Measurements from ENCODE around the gene MPZL2.

The MPZL2 gene

GRCh38 chr11:118217575-118217974 is 46.5 kb downstream of the MPZL2 start:
- DNase-seq: no peak

GRCh38 chr11:118216621-118217481 is 47.2 kb downstream of the MPZL2 start:
- DNase-seq: no peak

DNA sequence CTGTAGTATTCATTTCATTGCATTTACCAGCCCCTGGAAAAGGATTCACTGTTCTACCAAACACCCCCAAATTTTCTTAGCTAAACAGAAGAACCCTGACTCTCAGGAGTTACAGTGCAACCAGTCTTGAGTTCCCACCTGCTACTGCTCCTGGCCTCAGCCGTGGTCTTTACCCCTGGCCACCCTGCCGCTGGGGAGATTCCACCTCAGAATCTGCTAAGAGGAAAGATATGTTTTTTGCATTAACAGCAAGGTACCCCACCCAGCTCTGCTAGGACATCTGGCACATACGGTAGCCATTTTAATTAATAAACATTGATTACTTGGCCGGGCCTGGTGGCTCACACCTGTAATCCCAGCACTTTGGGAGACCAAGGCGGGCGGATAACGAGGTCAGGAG is 48.3 kb downstream of the MPZL2 start:
- DNase-seq: no peak

- DNase-seq: no peak
Observed at GRCh38 chr11:118215262-118215661, 48.8 kb downstream of the MPZL2 start.

DNA sequence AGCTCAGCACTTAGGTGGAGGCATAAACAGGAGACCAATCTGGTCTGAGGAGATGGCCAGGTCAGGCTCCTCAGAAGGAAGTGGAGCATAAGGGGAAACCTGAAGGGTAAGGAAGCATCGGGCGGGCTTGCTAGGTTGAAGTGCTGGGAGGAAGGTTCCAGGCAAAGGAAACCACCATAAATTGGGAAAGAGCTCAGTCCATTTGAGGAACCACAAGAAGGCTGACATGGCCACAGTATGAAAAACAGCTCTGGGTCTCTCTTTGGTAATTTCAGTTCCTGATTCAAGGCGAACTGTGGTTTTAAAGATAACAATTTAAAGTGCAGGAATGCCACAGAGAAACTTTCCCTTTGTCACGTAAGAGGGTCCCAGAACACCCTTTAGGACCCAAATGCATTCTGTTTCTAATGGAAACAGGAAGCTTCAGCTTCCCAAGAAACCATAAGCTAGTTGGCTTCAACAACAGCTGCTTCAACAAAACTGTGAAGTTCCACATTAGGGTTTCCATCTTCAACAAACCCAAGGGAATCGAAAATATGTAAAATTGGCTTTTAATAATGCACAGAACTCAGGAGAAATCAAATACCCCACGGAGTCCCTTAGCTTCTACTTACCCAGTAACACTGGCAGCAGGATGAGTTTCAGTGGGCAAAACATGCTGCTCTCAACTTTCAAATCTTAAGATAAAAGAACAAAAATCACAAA is 49.7 kb downstream of the MPZL2 start:
- DNase-seq: no peak

DNA sequence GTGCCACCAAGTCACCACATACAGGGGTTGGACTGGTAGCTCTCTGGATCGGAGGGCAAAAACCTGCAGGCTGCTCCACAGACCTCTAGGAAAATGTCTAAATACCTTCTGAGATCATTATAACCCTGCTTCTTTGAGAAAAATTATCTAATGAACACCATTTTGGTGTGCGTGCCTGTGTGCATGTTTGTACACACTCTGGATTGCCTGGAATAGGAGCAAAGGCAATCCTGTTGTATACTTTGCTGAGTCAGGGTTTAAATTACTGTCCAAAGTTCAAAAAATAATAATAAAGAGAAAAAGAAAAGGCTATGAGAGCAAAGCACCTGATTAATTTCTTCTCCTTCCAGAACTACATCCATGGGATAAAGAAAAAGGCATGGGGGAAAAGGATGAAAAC is 50.3 kb downstream of the MPZL2 start:
- no peak for DNase-seq

- no peak for DNase-seq
Observed at GRCh38 chr11:118213201-118213600, 50.9 kb downstream of the MPZL2 start.

DNA sequence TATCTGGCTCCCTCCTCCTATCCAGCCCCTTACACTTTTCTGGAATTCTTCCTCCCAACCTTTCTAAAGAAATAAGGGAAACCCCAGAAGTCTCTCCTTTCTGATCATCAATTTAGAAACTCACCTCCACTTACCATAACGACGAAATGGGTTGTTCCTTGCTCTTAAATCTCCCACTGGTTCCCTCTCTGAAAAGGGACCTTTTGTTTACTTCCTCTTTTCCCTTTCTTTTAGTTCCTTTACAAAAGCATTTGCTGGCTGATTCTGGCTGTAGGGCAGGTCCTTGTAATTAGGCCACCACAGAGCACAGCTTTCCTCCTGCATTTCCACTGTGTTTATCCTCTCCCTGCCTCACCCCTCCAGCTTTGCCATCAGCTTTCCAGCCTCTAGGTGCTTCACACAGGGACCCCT is 51.3 kb downstream of the MPZL2 start:
- no peak for DNase-seq

DNA sequence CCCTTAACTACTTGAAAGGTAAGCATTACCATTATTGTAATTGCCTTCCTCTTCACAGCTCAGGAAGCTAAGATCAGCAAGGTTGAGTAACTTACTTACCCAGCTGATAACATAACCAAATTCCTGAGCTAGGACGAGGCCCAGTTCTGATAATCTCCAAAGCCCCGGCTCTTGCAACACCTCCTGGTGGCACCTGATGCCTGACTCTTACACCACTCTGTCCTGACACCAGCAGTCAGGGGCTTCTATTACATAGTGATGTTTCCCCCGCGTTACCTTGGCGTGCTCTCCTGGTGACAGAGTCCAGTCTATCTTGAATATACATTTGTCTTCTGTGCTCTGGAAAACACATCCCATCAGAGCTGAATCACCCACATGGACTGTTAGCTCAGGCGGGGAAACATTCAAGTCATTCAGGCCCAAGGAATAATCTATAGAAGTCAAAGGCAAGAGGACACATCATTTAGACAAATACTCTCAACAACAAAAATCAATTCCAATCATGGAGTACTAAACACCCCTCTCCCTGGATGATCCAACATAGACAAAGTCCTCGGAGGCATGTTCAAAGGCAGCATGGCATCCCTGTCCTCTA is 51.9 kb downstream of the MPZL2 start:
- DNase-seq: no peak

- DNase-seq: no peak
Observed at GRCh38 chr11:118211006-118211405, 53.1 kb downstream of the MPZL2 start.

DNA sequence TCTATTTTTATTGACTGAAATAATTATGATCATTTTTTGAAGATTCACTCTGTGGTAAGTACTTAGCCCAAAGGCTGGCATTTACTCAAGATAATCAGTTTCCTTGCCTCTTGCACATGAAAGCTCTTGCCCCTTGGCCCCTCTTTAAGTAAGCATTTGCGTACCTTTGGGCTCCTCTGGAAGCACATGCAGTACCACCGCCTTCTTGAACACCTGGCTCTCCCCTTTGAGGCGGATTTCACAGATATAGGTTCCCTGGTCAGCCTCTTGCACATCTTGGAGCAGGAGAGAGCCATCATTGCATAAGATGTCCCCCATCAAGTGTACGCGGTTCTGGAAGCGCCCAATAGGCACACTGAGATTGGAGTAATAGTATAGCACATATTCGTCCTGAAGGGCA is 53.8 kb downstream of the MPZL2 start:
- no peak for DNase-seq

DNA sequence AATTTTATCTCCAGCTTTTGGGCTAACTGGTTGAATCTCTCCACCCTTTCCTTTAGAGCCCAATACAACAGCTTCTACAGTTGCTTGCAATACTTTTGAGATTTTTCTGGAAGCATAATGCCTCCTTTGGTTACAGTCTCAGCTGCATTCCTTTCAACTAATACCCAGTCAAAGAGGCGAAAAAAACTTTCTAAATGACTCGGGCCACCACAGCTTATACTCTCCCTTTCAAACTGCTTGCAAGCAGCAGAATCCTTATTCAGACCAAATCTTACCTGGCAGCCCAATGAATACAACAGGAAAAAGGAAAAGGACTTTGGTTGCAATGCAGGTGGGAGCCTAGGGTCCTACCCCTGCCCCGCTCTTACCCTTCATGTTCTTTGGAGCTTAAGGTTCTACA is 55.1 kb downstream of the MPZL2 start:
- DNase-seq: no peak

- no peak for DNase-seq
Observed at GRCh38 chr11:118207079-118207478, 57.0 kb downstream of the MPZL2 start.

DNA sequence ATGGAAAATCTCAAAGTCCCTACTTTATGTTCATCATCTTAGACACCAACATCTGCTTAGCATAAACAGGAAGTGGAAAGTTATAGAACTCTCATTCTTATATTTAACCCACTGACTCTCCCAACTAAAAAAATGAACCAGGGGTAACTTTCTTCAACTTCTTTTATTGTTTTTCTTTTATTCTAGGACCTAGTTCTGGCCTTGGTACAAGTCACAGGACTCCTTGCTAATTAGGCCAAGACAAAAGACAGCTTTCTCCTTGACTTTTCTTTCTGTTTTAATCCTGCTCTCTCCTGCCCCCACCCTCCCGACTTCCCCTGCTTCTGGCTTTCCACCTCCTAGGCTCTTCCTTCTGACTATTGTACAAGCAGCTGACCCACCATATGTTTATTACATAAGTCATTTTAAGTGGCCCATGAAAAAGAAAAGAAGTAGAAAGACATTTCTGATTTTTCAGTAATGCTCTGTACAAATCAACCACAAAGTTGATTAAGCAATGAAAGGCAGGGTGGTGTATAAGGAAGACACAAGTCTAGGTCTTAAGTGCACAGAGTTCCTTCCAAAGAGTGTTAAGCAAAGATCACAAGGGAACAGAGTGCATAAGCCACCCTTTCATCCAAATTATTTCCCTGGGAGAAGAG is 57.6 kb downstream of the MPZL2 start:
- no peak for DNase-seq

DNA sequence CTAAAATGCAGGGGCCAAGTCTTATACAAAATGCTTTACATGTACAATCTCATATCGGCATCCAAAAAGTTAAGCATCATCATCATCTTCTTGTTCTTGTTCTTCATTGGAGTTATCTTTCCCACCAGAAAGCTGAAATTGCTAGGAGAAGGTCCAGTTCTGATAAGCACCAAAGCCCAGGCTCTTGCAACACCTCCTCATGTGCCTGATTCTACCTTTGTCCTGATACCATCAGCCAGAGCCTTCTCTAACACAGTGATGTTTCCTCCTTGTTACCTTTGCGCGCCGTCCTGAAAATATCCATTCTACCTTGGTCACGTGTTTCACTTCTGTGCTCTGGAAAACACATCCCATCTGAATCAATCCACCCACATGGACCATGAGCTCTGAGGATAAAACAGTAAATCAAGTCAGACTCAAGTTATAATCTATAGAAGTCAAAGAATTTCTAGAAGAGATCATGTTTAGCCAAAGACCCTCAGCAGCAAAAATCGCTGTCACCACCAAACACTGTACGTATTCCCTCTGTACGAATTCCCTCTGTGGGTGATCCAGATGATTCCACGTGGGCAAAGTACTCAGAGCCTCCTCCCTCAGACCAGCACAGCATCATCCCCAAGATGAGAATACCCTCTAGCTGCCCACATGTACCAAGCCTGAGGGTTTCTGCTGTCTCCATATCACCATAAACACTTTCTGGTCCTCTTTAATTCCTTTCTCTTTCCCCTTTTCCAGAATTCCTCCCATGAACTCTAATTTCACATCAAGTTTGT is 58.3 kb downstream of the MPZL2 start:
- DNase-seq: no peak

Data from activated CD8-positive, alpha-beta memory T cell treated with anti-CD3 and anti-CD28 coated beads, Interleukin-2, amount 50 U/mL, for 48 hours (primary cell).